GM23248 (cell line): ENCODE measurements around the gene ATP4A.

Experiments used
- EZH2 ChIP-seq: fragments of 200-600 bp; sonication (generic); IDR thresholded peaks from 2 replicates; pipeline ENCODE4 v1.6.1; 2018; ENCODE audit warnings: antibody characterized with exemption, mild to moderate bottlenecking; ENCODE audit not compliant: insufficient read depth, poor library complexity, severe bottlenecking
- EZH2phosphoT487 ChIP-seq: fragments of 200-600 bp; sonication (generic); IDR thresholded peaks from 2 replicates; pipeline ENCODE4 v1.6.1; 2018; ENCODE audit warnings: antibody characterized with exemption, moderate library complexity, mild to moderate bottlenecking, low read depth; ENCODE audit not compliant: insufficient read depth

- TF ChIP-seq EZH2phosphoT487 (no peak), EZH2 (no peak)
Observed at GRCh38 chr19:35562776-35563175, 682 bp downstream of the ATP4A start.
